ENCODE measurements around the gene TSSC4.

The TSSC4 gene

GRCh38 chr11:2383852-2384804 is 16.4 kb upstream of the TSSC4 start:
- TF ChIP-seq MAX (IDR thresholded peaks at IDR 0.05), result no peak
- no peak for TF ChIP-seq YY1 (IDR thresholded peaks at IDR 0.05; ENCODE audit: low read depth)
- no peak for TF ChIP-seq CREB1 (IDR thresholded peaks at IDR 0.05; ENCODE audit: low read depth)
- TF ChIP-seq NFIC (IDR thresholded peaks at IDR 0.05), result no peak
- TF ChIP-seq FOXM1 (IDR thresholded peaks at IDR 0.05; ENCODE audit: borderline replicate concordance, low read depth), result no peak
- TF ChIP-seq EP300 (IDR thresholded peaks at IDR 0.05; ENCODE audit: borderline replicate concordance), result no peak
- no peak for TF ChIP-seq CEBPB (IDR thresholded peaks at IDR 0.05)
- TF ChIP-seq EGR1 (IDR thresholded peaks at IDR 0.05), result no peak
- TF ChIP-seq REST (IDR thresholded peaks at IDR 0.05; ENCODE audit: low read depth), result no peak
- TF ChIP-seq TAF1 (IDR thresholded peaks at IDR 0.05; ENCODE audit: low read depth), result no peak
- TF ChIP-seq TCF12 (IDR thresholded peaks at IDR 0.05; ENCODE audit: low read depth), result no peak
- TF ChIP-seq RAD21 (IDR thresholded peaks at IDR 0.05; ENCODE audit: low read depth), result no peak
- TF ChIP-seq TEAD4 (IDR thresholded peaks at IDR 0.05), result no peak
- TF ChIP-seq ZBTB7A (IDR thresholded peaks at IDR 0.05; ENCODE audit: low read depth), result no peak
- no peak for TF ChIP-seq USF1 (IDR thresholded peaks at IDR 0.05)

- no peak for TF ChIP-seq RAD21 (IDR thresholded peaks at IDR 0.05; ENCODE audit: low read depth)
- TF ChIP-seq REST (IDR thresholded peaks at IDR 0.05; ENCODE audit: low read depth), result no peak
- TF ChIP-seq USF1 (IDR thresholded peaks at IDR 0.05), result no peak
- no peak for TF ChIP-seq TCF12 (IDR thresholded peaks at IDR 0.05; ENCODE audit: low read depth)
- TF ChIP-seq FOXM1 (IDR thresholded peaks at IDR 0.05; ENCODE audit: borderline replicate concordance, low read depth), result no peak
- TF ChIP-seq NFIC (IDR thresholded peaks at IDR 0.05), result no peak
- TF ChIP-seq TEAD4 (IDR thresholded peaks at IDR 0.05), result no peak
- TF ChIP-seq MAX (IDR thresholded peaks at IDR 0.05), result no peak
- no peak for TF ChIP-seq TAF1 (IDR thresholded peaks at IDR 0.05; ENCODE audit: low read depth)
- TF ChIP-seq EGR1 (IDR thresholded peaks at IDR 0.05), result no peak
- TF ChIP-seq EP300 (IDR thresholded peaks at IDR 0.05; ENCODE audit: borderline replicate concordance), result no peak
- no peak for TF ChIP-seq CEBPB (IDR thresholded peaks at IDR 0.05)
- no peak for TF ChIP-seq ZBTB7A (IDR thresholded peaks at IDR 0.05; ENCODE audit: low read depth)
Measured at GRCh38 chr11:2385156-2386151, 15.1 kb upstream of the TSSC4 start.

- TF ChIP-seq CREB1 (IDR thresholded peaks at IDR 0.05; ENCODE audit: low read depth) (no peak), YY1 (IDR thresholded peaks at IDR 0.05; ENCODE audit: low read depth) (no peak), TAF1 (IDR thresholded peaks at IDR 0.05; ENCODE audit: low read depth) (no peak), FOXM1 (IDR thresholded peaks at IDR 0.05; ENCODE audit: borderline replicate concordance, low read depth) (no peak), EGR1 (IDR thresholded peaks at IDR 0.05) (no peak), CEBPB (IDR thresholded peaks at IDR 0.05) (no peak)
Measured at GRCh38 chr11:2386591-2386990, 14.0 kb upstream of the TSSC4 start.

- TF ChIP-seq YY1 (IDR thresholded peaks at IDR 0.05; ENCODE audit: low read depth), result no peak
- TF ChIP-seq USF1 (IDR thresholded peaks at IDR 0.05), result no peak
- TF ChIP-seq TEAD4 (IDR thresholded peaks at IDR 0.05), result no peak
- TF ChIP-seq TAF1 (IDR thresholded peaks at IDR 0.05; ENCODE audit: low read depth), result no peak
- TF ChIP-seq EGR1 (IDR thresholded peaks at IDR 0.05), result no peak
- TF ChIP-seq CREB1 (IDR thresholded peaks at IDR 0.05; ENCODE audit: low read depth), result no peak
- TF ChIP-seq TCF12 (IDR thresholded peaks at IDR 0.05; ENCODE audit: low read depth), result no peak
- no peak for TF ChIP-seq MAX (IDR thresholded peaks at IDR 0.05)
- TF ChIP-seq CEBPB (IDR thresholded peaks at IDR 0.05), result no peak
- TF ChIP-seq RAD21 (IDR thresholded peaks at IDR 0.05; ENCODE audit: low read depth), result no peak
- no peak for TF ChIP-seq FOXM1 (IDR thresholded peaks at IDR 0.05; ENCODE audit: borderline replicate concordance, low read depth)
- no peak for TF ChIP-seq EP300 (IDR thresholded peaks at IDR 0.05; ENCODE audit: borderline replicate concordance)
Measured at GRCh38 chr11:2387266-2387987, 13.1 kb upstream of the TSSC4 start.
